CD4-positive, alpha-beta T cell treated with Interleukin-4 for 1 hour (primary cell): ENCODE measurements around the gene SCGB1C1.
"Not testable (repeated sequence)": the region's sequence is repeated elsewhere in the genome, so short reads cannot be mapped to it uniquely, and the experiment has no call there.

Experiments
- DNase-seq, 2 donors: peaks; one replicate each; pipeline ENCODE4 v3.0.0-alpha.2; 2020 to 2022

The SCGB1C1 gene

GRCh38 chr11:192674-193128, at the start of gene SCGB1C1:
Gene SCGB1C1, plus strand, starts transcription at chr11:193078. Its CDS starts 22 bp downstream, at chr11:193100.
- not testable (repeated sequence) for DNase-seq

GRCh38 chr11:180242-180641, 12.6 kb upstream of the SCGB1C1 start:
- DNase-seq = not testable (repeated sequence)

- not testable (repeated sequence) for DNase-seq
Measured at GRCh38 chr11:189200-189783, 3.6 kb upstream of the SCGB1C1 start.

- peak in 1 of 2 donors; percentile 62 for DNase-seq
Measured at GRCh38 chr11:189843-190311, 3.0 kb upstream of the SCGB1C1 start.

GRCh38 chr11:190546-190945, 2.3 kb upstream of the SCGB1C1 start:
- not testable (repeated sequence) for DNase-seq

- peak; percentile 40 to 54 for DNase-seq
Measured at GRCh38 chr11:191490-192478, 1.1 kb upstream of the SCGB1C1 start.

- peak in 1 of 2 donors; percentile 11 for DNase-seq
Measured at GRCh38 chr11:193481-193880, 603 bp downstream of the SCGB1C1 start.

GRCh38 chr11:196786-197731, 4.2 kb downstream of the SCGB1C1 start:
- peak in 1 of 2 donors; percentile 10 for DNase-seq

- DNase-seq = peak in 1 of 2 donors; percentile 8
Measured at GRCh38 chr11:197741-198235, 4.9 kb downstream of the SCGB1C1 start.

- DNase-seq = no peak
Measured at GRCh38 chr11:198236-198806, 5.4 kb downstream of the SCGB1C1 start.

- peak in 1 of 2 donors; percentile 9 for DNase-seq
Measured at GRCh38 chr11:199004-199581, 6.2 kb downstream of the SCGB1C1 start.

GRCh38 chr11:199782-200181, 6.9 kb downstream of the SCGB1C1 start:
- DNase-seq = peak in 1 of 2 donors; percentile 10

GRCh38 chr11:200224-201003, 7.5 kb downstream of the SCGB1C1 start:
- no peak for DNase-seq

- no peak for DNase-seq
Measured at GRCh38 chr11:201966-202365, 9.1 kb downstream of the SCGB1C1 start.

GRCh38 chr11:202490-202889, 9.6 kb downstream of the SCGB1C1 start:
- no peak for DNase-seq

- DNase-seq = no peak
Measured at GRCh38 chr11:203056-203944, 10.4 kb downstream of the SCGB1C1 start.

- DNase-seq = no peak
Measured at GRCh38 chr11:203945-204586, 11.2 kb downstream of the SCGB1C1 start.

- DNase-seq = no peak
Measured at GRCh38 chr11:204587-205109, 11.8 kb downstream of the SCGB1C1 start.
